GM18511 (cell line): ENCODE results near the gene FRMD4A.
A peak's percentile ranks its signal among the peaks of the same experiment; 100 is the strongest.
"Not testable (repeated sequence)": the region's sequence is repeated elsewhere in the genome, so short reads cannot be mapped to it uniquely, and the experiment has no call there.

Source experiments
- ATAC-seq: cut with Tn5 transposase; IDR thresholded peaks from one replicate; pipeline ENCODE4 v1.9.1; 2021; ENCODE audit warnings: mild to moderate bottlenecking, moderate library complexity; ENCODE audit not compliant: unreplicated experiment

FRMD4A gene

GRCh38 chr10:13803566-13804554 lies 526.9 kb downstream of the FRMD4A start:
- ATAC-seq: no peak

DNA sequence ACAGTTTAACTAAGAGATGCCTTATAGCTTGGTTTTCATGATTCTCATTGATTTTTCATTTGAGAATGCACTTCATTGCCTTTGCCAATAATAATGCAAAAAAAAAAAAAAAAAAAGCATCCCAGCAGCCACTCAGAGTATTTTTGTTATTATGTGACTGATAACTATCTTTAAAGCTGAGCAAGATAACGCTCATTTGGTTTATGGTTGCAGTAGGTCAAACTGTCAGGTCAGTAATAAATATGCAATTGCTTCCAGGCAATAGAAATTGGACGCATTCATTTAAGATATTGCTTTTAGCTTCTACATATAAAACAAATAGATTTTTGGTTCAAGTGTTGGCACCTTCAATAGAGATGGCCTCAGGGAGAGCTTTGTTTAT lies 528.8 kb downstream of the FRMD4A start:
- no peak for ATAC-seq

GRCh38 chr10:13801156-13801906 lies 529.4 kb downstream of the FRMD4A start:
- ATAC-seq: no peak

DNA sequence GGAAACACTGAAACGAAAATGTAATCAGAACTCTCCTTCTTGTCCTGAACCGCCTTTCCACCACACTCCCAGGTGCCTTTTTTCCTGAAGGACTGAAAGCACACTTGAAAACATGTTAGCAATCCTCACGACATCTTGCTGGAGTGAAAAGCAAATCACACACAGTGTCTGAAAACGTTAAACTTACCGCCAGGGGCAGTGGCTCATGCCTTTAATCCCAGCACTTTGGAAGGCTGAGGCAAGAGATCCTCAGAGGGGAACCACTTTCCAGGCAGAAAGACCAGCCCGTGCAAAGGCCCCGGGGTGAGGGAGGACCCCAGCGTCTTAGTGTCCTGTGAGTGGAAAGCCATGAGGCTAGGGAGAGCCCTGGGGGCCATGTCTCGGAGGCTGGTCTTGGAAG lies 533.6 kb downstream of the FRMD4A start:
- ATAC-seq: no peak

DNA sequence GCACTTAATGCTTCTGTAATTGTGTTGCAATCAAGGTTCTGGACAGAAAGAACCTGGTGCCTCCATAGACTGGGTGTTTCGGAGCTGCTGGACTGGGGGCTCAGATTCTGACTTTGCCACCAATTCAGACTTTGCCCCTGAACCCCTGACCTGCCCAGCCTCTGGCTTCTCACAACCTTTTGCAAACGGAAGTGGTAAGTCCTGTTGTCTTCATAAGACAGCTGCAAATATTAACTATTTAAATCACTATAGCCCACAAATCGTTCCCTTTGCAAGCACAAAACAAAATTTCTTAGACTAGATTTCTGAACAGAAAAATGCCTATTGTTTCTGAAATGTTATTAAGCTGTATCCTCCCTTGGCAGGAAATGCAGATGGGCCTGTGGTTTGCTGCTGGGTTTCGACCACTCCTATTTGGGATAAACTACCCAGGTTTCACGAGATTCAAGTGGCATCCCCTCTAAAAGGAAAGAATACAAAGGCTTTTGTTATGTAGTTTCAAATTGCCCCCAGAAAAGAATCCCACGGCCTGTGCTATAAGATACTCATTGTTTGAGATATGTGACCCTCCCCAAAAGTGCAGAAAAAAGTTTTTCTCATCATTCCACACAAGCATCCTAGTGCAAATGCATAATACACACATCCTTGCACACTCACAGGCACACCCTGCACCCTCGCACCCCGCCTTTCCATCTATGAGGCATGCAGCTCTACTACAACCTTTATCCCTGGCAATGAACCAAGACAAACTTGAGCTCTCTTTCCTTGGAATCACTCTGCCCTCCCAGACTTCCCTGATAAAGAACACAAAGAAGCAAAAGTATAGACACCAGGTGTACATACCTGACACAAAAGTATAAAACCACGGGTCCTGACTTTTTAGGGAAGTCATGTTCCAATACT lies 534.8 kb downstream of the FRMD4A start:
- ATAC-seq: peak; percentile 54

- ATAC-seq: no peak
Measured at GRCh38 chr10:13794992-13795612, 535.6 kb downstream of the FRMD4A start.

- ATAC-seq: no peak
Measured at GRCh38 chr10:13792006-13792405, 538.7 kb downstream of the FRMD4A start.

DNA sequence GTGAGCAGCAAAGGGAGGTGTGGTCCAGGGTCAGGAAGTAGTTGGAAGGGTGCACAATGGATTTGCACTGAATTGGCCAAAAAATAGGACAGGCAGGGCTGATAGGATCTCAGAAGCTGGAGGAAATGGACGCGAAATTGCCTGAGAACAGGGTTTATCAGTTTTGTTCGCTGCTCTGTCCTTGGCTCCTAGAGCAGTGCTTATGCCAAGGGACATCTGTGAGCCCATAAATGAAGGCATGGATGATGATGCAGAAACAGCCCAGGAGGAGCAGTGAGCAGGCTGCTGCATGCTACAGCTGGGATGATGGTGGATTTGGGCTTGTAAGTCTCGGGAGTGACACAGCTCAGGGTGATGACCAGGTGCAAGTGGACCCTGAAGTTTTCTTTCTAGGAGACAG lies 539.2 kb downstream of the FRMD4A start:
- ATAC-seq: no peak

- no peak for ATAC-seq
Measured at GRCh38 chr10:13790196-13790595, 540.5 kb downstream of the FRMD4A start.

GRCh38 chr10:13789448-13789829 lies 541.3 kb downstream of the FRMD4A start:
- ATAC-seq: no peak

- no peak for ATAC-seq
Measured at GRCh38 chr10:13788711-13789447, 541.8 kb downstream of the FRMD4A start.

GRCh38 chr10:13788320-13788600 lies 542.5 kb downstream of the FRMD4A start:
- ATAC-seq: no peak

GRCh38 chr10:13787015-13787421 lies 543.7 kb downstream of the FRMD4A start:
- ATAC-seq: peak; percentile 76

- ATAC-seq: no peak
Measured at GRCh38 chr10:13784067-13784466, 546.7 kb downstream of the FRMD4A start.

GRCh38 chr10:13779748-13780147 lies 551.0 kb downstream of the FRMD4A start:
- ATAC-seq: no peak

GRCh38 chr10:13778693-13778960 lies 552.1 kb downstream of the FRMD4A start:
- not testable (repeated sequence) for ATAC-seq

- ATAC-seq: peak; percentile 72
Measured at GRCh38 chr10:13776861-13777311, 553.8 kb downstream of the FRMD4A start.

GRCh38 chr10:13775786-13776775 lies 554.6 kb downstream of the FRMD4A start:
- no peak for ATAC-seq

GRCh38 chr10:13774303-13774893 lies 556.3 kb downstream of the FRMD4A start:
- no peak for ATAC-seq
